ENCODE data around the gene ZNF768.
"Not testable (repeated sequence)": the region's sequence is repeated elsewhere in the genome, so short reads cannot be mapped to it uniquely, and the experiment has no call there.

Gene ZNF768

GRCh38 chr16:30555315-30556124, 29.2 kb upstream of the ZNF768 start:
- no peak for DNase-seq (ENCODE audit: low read depth in 2 of 2)

- no peak for DNase-seq (ENCODE audit: low read depth in 2 of 2)
Measured at GRCh38 chr16:30554557-30555314, 28.4 kb upstream of the ZNF768 start.

GRCh38 chr16:30553393-30553899, 27.1 kb upstream of the ZNF768 start:
- no peak for DNase-seq (ENCODE audit: low read depth in 2 of 2)

- DNase-seq (ENCODE audit: low read depth in 2 of 2): no peak
Measured at GRCh38 chr16:30552956-30553355, 26.6 kb upstream of the ZNF768 start.

GRCh38 chr16:30551781-30552180, 25.4 kb upstream of the ZNF768 start:
- DNase-seq (ENCODE audit: low read depth in 2 of 2): peak; percentile 46 to 49

GRCh38 chr16:30548416-30549253, 22.3 kb upstream of the ZNF768 start:
- DNase-seq (ENCODE audit: low read depth in 2 of 2): no peak

GRCh38 chr16:30546115-30546514, 19.7 kb upstream of the ZNF768 start:
- no peak for DNase-seq (ENCODE audit: low read depth in 2 of 2)

GRCh38 chr16:30543067-30543466, 16.7 kb upstream of the ZNF768 start:
- DNase-seq (ENCODE audit: low read depth in 2 of 2): no peak

GRCh38 chr16:30541502-30542329, 15.3 kb upstream of the ZNF768 start:
- DNase-seq (ENCODE audit: low read depth in 2 of 2): no peak

GRCh38 chr16:30540916-30541464, 14.6 kb upstream of the ZNF768 start:
- not testable (repeated sequence) for DNase-seq (ENCODE audit: low read depth in 2 of 2)

- not testable (repeated sequence) for DNase-seq (ENCODE audit: low read depth in 2 of 2)
Measured at GRCh38 chr16:30539986-30540526, 13.7 kb upstream of the ZNF768 start.

- no peak for DNase-seq (ENCODE audit: low read depth in 2 of 2)
Measured at GRCh38 chr16:30539000-30539964, 12.9 kb upstream of the ZNF768 start.

GRCh38 chr16:30536391-30537024, 10.1 kb upstream of the ZNF768 start:
- not testable (repeated sequence) for DNase-seq (ENCODE audit: low read depth in 2 of 2)

GRCh38 chr16:30535777-30536190, 9.4 kb upstream of the ZNF768 start:
- peak; percentile 53 to 58 for DNase-seq (ENCODE audit: low read depth in 2 of 2)

- peak in 1 of 2 donors; percentile 28 for DNase-seq (ENCODE audit: low read depth in 2 of 2)
Measured at GRCh38 chr16:30535106-30535776, 8.9 kb upstream of the ZNF768 start.

GRCh38 chr16:30534368-30535105, 8.2 kb upstream of the ZNF768 start, which contains the start of gene ZNF747:
Gene ZNF747, minus strand, starts transcription at chr16:30534858. Its CDS starts 179 bp downstream, at chr16:30534679.
- DNase-seq (ENCODE audit: low read depth in 2 of 2): peak; percentile 86 to 87

- DNase-seq (ENCODE audit: low read depth in 2 of 2): no peak
Measured at GRCh38 chr16:30533748-30534367, 7.5 kb upstream of the ZNF768 start.

Data from stimulated activated CD4-positive, alpha-beta T cell treated with anti-CD3 and anti-CD28 coated beads, Interleukin-4, amount 100 ng/mL, for 48 hours (primary cell).